K562 (cell line): ENCODE measurements around the gene TIMM10. TPM values are rescaled to one million over a fixed set of nuclear protein-coding genes. Genes with fewer than 3 reads are reported as not detected.

ENCODE experiments used
- CUX1 ChIP-seq: fragments of 200-800 bp; sonication (Bioruptor generic); IDR thresholded peaks from 2 replicates; pipeline ENCODE4 v1.6.1; 2016; ENCODE audit warnings: missing genetic modification characterization, missing compliant biosample characterization
- ETV6 ChIP-seq, 3 experiments: fragments of 150-350 bp in 1 of 3; sonication (generic) in 1 of 3; formaldehyde crosslinking in 1 of 3; IDR thresholded peaks; 2 replicates each; pipeline versions ENCODE4 v1.6.1 to v1.8.0; 2014 to 2022; ENCODE audit warnings: borderline replicate concordance in 2 of 3, low read depth in 2 of 3, antibody characterized with exemption in 1 of 3, low read length in 1 of 3, mild to moderate bottlenecking in 1 of 3, missing genetic modification reagents in 1 of 3
- GATAD2B ChIP-seq: fragments of 450-650 bp; IDR thresholded peaks from 2 replicates; pipeline ENCODE4 v1.6.1; 2017; ENCODE audit warnings: mild to moderate bottlenecking, borderline replicate concordance
- MTF1 ChIP-seq: fragments of 250-450 bp; sonication (Bioruptor Pico); IDR thresholded peaks from 2 replicates; pipeline ENCODE4 v1.9.0; 2021; ENCODE audit warnings: moderate library complexity, mild to moderate bottlenecking, inconsistent platforms, borderline replicate concordance
- MXD1 ChIP-seq: fragments of 250-450 bp; sonication (Bioruptor Pico); IDR thresholded peaks from 2 replicates; pipeline ENCODE4 v1.8.0; 2021; ENCODE audit warnings: borderline replicate concordance, mild to moderate bottlenecking, moderate library complexity; ENCODE audit not compliant: poor library complexity, severe bottlenecking
- PHF8 ChIP-seq: fragments of 200-600 bp; sonication (generic); IDR thresholded peaks from 2 replicates; pipeline ENCODE4 v1.6.1; 2012; ENCODE audit warnings: mixed run types, mild to moderate bottlenecking, inconsistent platforms, low read length, moderate library complexity, borderline replicate concordance
- RNF2 ChIP-seq: sonication (generic); IDR thresholded peaks from 2 replicates; pipeline ENCODE4 v1.6.1; 2016
- RUNX1 ChIP-seq: sonication (generic); IDR thresholded peaks from 2 replicates; pipeline ENCODE4 v1.6.1; 2016; ENCODE audit warnings: antibody characterized with exemption, low read depth
- TOE1 ChIP-seq, 2 experiments: fragments of 450-650 bp in 1 of 2; sonication (generic) in 1 of 2; formaldehyde crosslinking in 1 of 2; IDR thresholded peaks; 2 replicates each; pipeline versions ENCODE4 v1.7.1 to v1.8.0; 2016 to 2022; ENCODE audit warnings: borderline replicate concordance in 2 of 2, mild to moderate bottlenecking in 2 of 2, antibody characterized with exemption in 1 of 2, inconsistent platforms in 1 of 2, low read depth in 1 of 2, missing genetic modification reagents in 1 of 2, moderate library complexity in 1 of 2
- polyA plus RNA-seq, 8 experiments: library from polyadenylated mRNA; depleted of rRNA in 4 of 8; stranded (reverse) in 5 of 8; unstranded in 3 of 8; fragments of >200 nt; fragmentation: Nextera tagmentation in 2 of 8; fragmentation: Illumina TruSeq in 1 of 8; extraction: Ambion mirVana in 2 of 8; extraction: Trizol in 1 of 8; gene quantifications; 2 replicates each; pipeline versions ENCODE4 v1.2.1 to v1.2.3, GENCODE V29; 2011 to 2014; ENCODE audit warnings: inconsistent platforms in 1 of 8, missing spikeins in 1 of 8
- total RNA-seq, 7 experiments: library from RNA; depleted of rRNA in 6 of 7; stranded (reverse); fragments of >200 nt in 6 of 7; fragmentation: Illumina TruSeq in 2 of 7; extraction: Trizol in 2 of 7; gene quantifications; 2 replicates each; pipeline versions ENCODE4 v1.2.1 to v1.2.3, GENCODE V29; 2011 to 2021; ENCODE audit warnings: low replicate concordance in 1 of 7

TIMM10 gene
- total and polyA plus RNA-seq, 9 of the 15 experiments (the other 6 are each of a cell fraction or from before 2014, with no cell fraction given): 109 to 553 (median 172) TPM

- no peak for TF ChIP-seq CUX1 (CRISPR knock-in tag)
- no peak for TF ChIP-seq MXD1
- no peak for TF ChIP-seq GATAD2B
- TF ChIP-seq PHF8: no peak
- no peak for TF ChIP-seq RUNX1
- no peak for TF ChIP-seq ETV6 (IDR thresholded peaks at IDR 0.05; ENCODE audit: borderline replicate concordance in 1 of 2, low read depth in 2 of 2, low read length in 1 of 2)
- no peak for TF ChIP-seq ETV6 (CRISPR knock-in tag; IDR thresholded peaks at IDR 0.05; ENCODE audit: borderline replicate concordance)
- no peak for TF ChIP-seq MTF1 (CRISPR knock-in tag)
- no peak for TF ChIP-seq TOE1 (IDR thresholded peaks at IDR 0.05; ENCODE audit: borderline replicate concordance)
- TF ChIP-seq TOE1 (CRISPR knock-in tag; IDR thresholded peaks at IDR 0.05; ENCODE audit: borderline replicate concordance, low read depth): no peak
- no peak for TF ChIP-seq RNF2
- TF ChIP-seq, all 486 proteins: peak for 3
These were observed 14.5 kb downstream of the TIMM10 start (continued) for GRCh38 chr11:57516061-57516443.
